Left ventricle myocardium inferior (tissue), 1 donor: Measurements from ENCODE around the gene FIZ1. TPM values are rescaled to one million over a fixed set of nuclear protein-coding genes. Genes with fewer than 3 reads are reported as not detected.

Source experiments
- DNase-seq: peaks from one replicate; pipeline ENCODE4 v3.0.0-alpha.2; 2020
- H3K27ac ChIP-seq: fragments of 200-600 bp; replicated peaks from 2 replicates; pipeline ENCODE4 v1.8.0; 2021
- H3K27me3 ChIP-seq: fragments of 200-600 bp; 2 replicates; pipeline ENCODE4 v1.8.0; 2021; ENCODE audit warnings: low read depth
- H3K36me3 ChIP-seq: fragments of 200-600 bp; 2 replicates; pipeline ENCODE4 v1.8.0; 2021
- H3K4me1 ChIP-seq: fragments of 200-600 bp; 2 replicates; pipeline ENCODE4 v1.8.0; 2021
- H3K4me3 ChIP-seq: fragments of 200-600 bp; 2 replicates; pipeline ENCODE4 v1.8.0; 2021; ENCODE audit warnings: mild to moderate bottlenecking, moderate library complexity
- H3K9me3 ChIP-seq: fragments of 200-600 bp; replicated peaks from 2 replicates; pipeline ENCODE4 v1.8.0; 2021
- CTCF ChIP-seq: fragments of 200-600 bp; IDR thresholded peaks from 2 replicates; pipeline ENCODE4 v1.8.0; 2021; ENCODE audit warnings: antibody characterized with exemption, mild to moderate bottlenecking, borderline replicate concordance
- intact Hi-C: fragments of 100-400 bp; cut with micrococcal nuclease; formaldehyde crosslinking; loops from one replicate; pipeline ENCODE4 v1.11.0; 2022
- total RNA-seq: library from RNA; stranded (reverse); fragmentation: NEBNext Ultra II Directional; extraction: Animal tissue kit (Norgen Biotek cat#: 25700); gene quantifications from one replicate; pipeline ENCODE4 v1.2.1, GENCODE V29; 2021
- donor health status: DM: no; HTN: yes; CAD: no; lungs with severe emphysema.

Gene FIZ1
- total RNA-seq, 1 donor from 2014 or later, result 16.0 TPM

GRCh38 chr19:55559684-55560083 is 39.6 kb downstream of the FIZ1 start:
- intact Hi-C loops, result no loop called here
- H3K27me3 ChIP-seq, result peaks cover 8% of the 10 kb centered on the region
- peaks cover 8% of the 10 kb centered on the region for H3K4me1 ChIP-seq
- H3K9me3 ChIP-seq, result no peaks in the 10 kb centered on the region
- no peak for DNase-seq
- no peak overlapping the region for H3K4me3 ChIP-seq
- H3K36me3 ChIP-seq, result no peaks in the 10 kb centered on the region
- no peak overlapping the region for H3K27ac ChIP-seq
- TF ChIP-seq CTCF, result no peak

- intact Hi-C loops, result no loop called here
- Histone ChIP-seq H3K36me3 (no peaks in the 10 kb centered on the region), H3K4me1 (peaks cover 5% of the 10 kb centered on the region), H3K4me3 (no peak overlapping the region), H3K27me3 (peaks cover 4% of the 10 kb centered on the region), H3K9me3 (no peaks in the 10 kb centered on the region), H3K27ac (no peak overlapping the region)
- TF ChIP-seq CTCF, result no peak
- no peak for DNase-seq
Measured at GRCh38 chr19:55554741-55555152, 44.6 kb downstream of the FIZ1 start.

- Histone ChIP-seq H3K27me3 (peaks cover 5% of the 10 kb centered on the region), H3K9me3 (no peaks in the 10 kb centered on the region), H3K4me3 (no peak overlapping the region), H3K27ac (no peak overlapping the region), H3K36me3 (no peaks in the 10 kb centered on the region), H3K4me1 (peaks cover 10% of the 10 kb centered on the region)
- intact Hi-C loops, result no loop called here
- no peak for DNase-seq
- TF ChIP-seq CTCF, result no peak
Measured at GRCh38 chr19:55554302-55554701, 45.0 kb downstream of the FIZ1 start.

- TF ChIP-seq CTCF, result no peak
- H3K27ac ChIP-seq, result no peak overlapping the region
Measured at GRCh38 chr19:55553217-55554182, 45.8 kb downstream of the FIZ1 start.

GRCh38 chr19:55552620-55553019 is 46.7 kb downstream of the FIZ1 start:
- no peak for DNase-seq
- Histone ChIP-seq H3K27me3 (peaks cover 5% of the 10 kb centered on the region), H3K4me3 (no peak overlapping the region), H3K36me3 (no peaks in the 10 kb centered on the region), H3K27ac (no peak overlapping the region), H3K4me1 (peaks cover 21% of the 10 kb centered on the region), H3K9me3 (no peaks in the 10 kb centered on the region)
- no peak for TF ChIP-seq CTCF
- intact Hi-C loops, result no loop called here

More at GRCh38 chr19:55553217-55554182, 45.8 kb downstream of the FIZ1 start:
- Histone ChIP-seq H3K4me3 (no peak overlapping the region), H3K36me3 (no peaks in the 10 kb centered on the region), H3K4me1 (peaks cover 17% of the 10 kb centered on the region), H3K27me3 (peaks cover 5% of the 10 kb centered on the region), H3K9me3 (no peaks in the 10 kb centered on the region)
- intact Hi-C loops, result no loop called here
- no peak for DNase-seq
